Osteoblast (primary cell): Measurements from ENCODE around the gene SLC9A7. TPM values are rescaled to one million over a fixed set of nuclear protein-coding genes. Genes with fewer than 3 reads are reported as not detected.

Experiments used
- DNase-seq: peaks from one replicate; pipeline ENCODE4 v3.0.0; 2011; ENCODE audit warnings: low spot score, mixed read lengths; ENCODE audit not compliant: insufficient read length; ENCODE audit errors: missing footprints
- H2AFZ ChIP-seq: 2 replicates; pipeline ENCODE4 v1.6.0; 2011; ENCODE audit warnings: mild to moderate bottlenecking, low read length
- H3K27ac ChIP-seq: 2 replicates; pipeline ENCODE4 v1.5.1; 2011; ENCODE audit warnings: mild to moderate bottlenecking, low read depth, low read length, moderate library complexity
- H3K27me3 ChIP-seq: 2 replicates; pipeline ENCODE4 v1.6.0; 2012; ENCODE audit warnings: mild to moderate bottlenecking, control low read depth, inconsistent platforms, low read length, moderate library complexity; ENCODE audit not compliant: insufficient read depth
- H3K36me3 ChIP-seq: 2 replicates; pipeline ENCODE4 v1.5.1; 2011; ENCODE audit warnings: mild to moderate bottlenecking, low read length, control low read depth, moderate library complexity; ENCODE audit not compliant: insufficient read depth
- H3K4me1 ChIP-seq: 2 replicates; pipeline ENCODE4 v1.5.1; 2011; ENCODE audit warnings: mild to moderate bottlenecking, low read length, control low read depth, moderate library complexity; ENCODE audit not compliant: insufficient read depth
- H3K4me2 ChIP-seq: 2 replicates; pipeline ENCODE4 v1.6.0; 2011; ENCODE audit warnings: mild to moderate bottlenecking, low read length; ENCODE audit not compliant: insufficient read depth
- H3K4me3 ChIP-seq: fragments of 200-600 bp; sonication (generic); 3 replicates; pipeline ENCODE4 v1.5.1; 2012; ENCODE audit warnings: mild to moderate bottlenecking, low read length, inconsistent platforms; ENCODE audit not compliant: insufficient read depth
- H3K79me2 ChIP-seq: 2 replicates; pipeline ENCODE4 v1.6.0; 2012; ENCODE audit warnings: mild to moderate bottlenecking, low read length, control low read depth, inconsistent platforms; ENCODE audit not compliant: insufficient read depth
- H3K9me3 ChIP-seq: 2 replicates; pipeline ENCODE4 v1.5.1; 2011; ENCODE audit warnings: low read depth, low read length, control low read depth
- H4K20me1 ChIP-seq: 2 replicates; pipeline ENCODE4 v1.6.0; 2012; ENCODE audit warnings: mild to moderate bottlenecking, low read length, control low read depth; ENCODE audit not compliant: insufficient read depth
- total RNA-seq: library from RNA; depleted of rRNA; stranded (reverse); fragments of >200 nt; gene quantifications from 2 replicates; pipeline ENCODE4 v1.2.3, GENCODE V29; 2012
- TF ChIP-seq, protein P1 (sequence below): IDR thresholded peaks from 2 replicates; pipeline ENCODE4 v1.5.1; 2011; ENCODE audit warnings: mild to moderate bottlenecking, low read depth, low read length, moderate library complexity; ENCODE audit errors: extremely low read depth

The SLC9A7 gene
- total RNA-seq, 1 donor = 42.0 TPM

DNA sequence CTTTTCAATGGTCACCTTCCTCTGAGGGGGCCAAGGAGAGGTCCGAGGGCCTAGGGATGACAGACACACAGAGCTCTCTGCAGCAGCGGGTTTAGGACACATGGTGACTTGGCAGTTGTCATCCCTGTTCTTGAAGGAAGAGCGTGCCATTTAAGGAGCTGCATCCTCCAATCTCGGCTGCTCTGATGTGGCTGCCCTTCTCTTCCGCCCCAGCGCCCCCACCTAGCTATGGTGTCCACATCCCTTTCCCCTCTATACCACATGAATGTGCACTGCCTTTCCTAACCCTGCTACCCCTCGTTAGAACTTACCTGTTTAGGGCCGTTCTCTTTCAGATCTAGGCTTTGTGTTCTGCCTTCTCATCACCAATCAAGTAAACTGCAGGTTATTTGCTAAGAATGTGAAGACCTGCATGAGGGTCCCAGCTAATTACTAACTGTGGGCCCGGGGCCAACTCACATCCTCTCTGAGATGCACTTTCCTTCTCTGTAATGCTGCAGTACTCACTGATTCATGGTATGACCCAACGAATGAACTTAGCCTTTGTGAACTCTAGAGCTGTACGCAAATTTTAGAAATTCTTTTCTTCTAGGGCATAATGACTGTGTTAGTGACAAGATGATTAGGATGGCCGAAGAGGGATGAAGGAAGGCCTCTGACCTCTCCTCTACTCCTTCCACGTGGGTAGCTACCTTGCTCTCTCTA is 147.1 kb downstream of the SLC9A7 start:
- H3K36me3 ChIP-seq = peaks cover 5% of the 10 kb centered on the region
- no peaks in the 10 kb centered on the region for H3K4me1 ChIP-seq
- H3K27ac ChIP-seq = no peak overlapping the region
- no peak for DNase-seq
- no peaks in the 10 kb centered on the region for H3K27me3 ChIP-seq
- TF ChIP-seq, protein P1, sequence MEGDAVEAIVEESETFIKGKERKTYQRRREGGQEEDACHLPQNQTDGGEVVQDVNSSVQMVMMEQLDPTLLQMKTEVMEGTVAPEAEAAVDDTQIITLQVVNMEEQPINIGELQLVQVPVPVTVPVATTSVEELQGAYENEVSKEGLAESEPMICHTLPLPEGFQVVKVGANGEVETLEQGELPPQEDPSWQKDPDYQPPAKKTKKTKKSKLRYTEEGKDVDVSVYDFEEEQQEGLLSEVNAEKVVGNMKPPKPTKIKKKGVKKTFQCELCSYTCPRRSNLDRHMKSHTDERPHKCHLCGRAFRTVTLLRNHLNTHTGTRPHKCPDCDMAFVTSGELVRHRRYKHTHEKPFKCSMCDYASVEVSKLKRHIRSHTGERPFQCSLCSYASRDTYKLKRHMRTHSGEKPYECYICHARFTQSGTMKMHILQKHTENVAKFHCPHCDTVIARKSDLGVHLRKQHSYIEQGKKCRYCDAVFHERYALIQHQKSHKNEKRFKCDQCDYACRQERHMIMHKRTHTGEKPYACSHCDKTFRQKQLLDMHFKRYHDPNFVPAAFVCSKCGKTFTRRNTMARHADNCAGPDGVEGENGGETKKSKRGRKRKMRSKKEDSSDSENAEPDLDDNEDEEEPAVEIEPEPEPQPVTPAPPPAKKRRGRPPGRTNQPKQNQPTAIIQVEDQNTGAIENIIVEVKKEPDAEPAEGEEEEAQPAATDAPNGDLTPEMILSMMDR = no peak
- H2AFZ ChIP-seq = no peak overlapping the region
- H3K79me2 ChIP-seq = no peaks in the 10 kb centered on the region
- H3K9me3 ChIP-seq = no peaks in the 10 kb centered on the region
- no peaks in the 10 kb centered on the region for H4K20me1 ChIP-seq
- H3K4me3 ChIP-seq = no peak overlapping the region
- H3K4me2 ChIP-seq = no peak overlapping the region

DNA sequence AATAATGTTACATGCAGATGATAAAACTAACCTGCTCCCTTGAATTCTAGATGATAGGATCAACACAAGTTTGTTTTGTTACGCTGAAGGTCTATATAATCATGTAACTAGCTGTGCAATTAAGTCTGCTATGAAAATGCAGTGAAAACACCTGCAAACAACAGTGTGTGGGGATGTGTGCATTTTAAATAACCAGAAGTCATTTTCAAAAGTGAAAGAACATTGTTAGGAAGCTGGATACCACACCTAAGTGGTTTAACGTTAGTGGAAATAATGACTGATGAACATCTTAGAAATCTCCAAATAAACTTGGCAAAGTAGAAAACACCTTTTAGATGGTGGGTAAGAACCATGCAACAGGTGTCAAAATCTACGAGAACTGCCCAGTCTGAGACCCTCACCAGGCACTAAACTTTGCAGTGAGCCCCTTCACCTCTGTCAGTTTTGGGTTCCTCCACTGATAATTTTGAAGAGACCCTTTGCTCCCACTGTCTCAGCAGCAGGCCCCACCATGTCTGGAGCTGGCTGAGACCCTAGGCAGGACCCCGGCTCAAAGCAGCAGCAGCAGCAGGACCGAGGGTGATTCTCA is 148.8 kb downstream of the SLC9A7 start:
- Histone ChIP-seq H3K4me1 (no peaks in the 10 kb centered on the region), H4K20me1 (no peaks in the 10 kb centered on the region), H3K79me2 (no peaks in the 10 kb centered on the region), H3K9me3 (no peaks in the 10 kb centered on the region), H3K4me2 (no peak overlapping the region), H3K4me3 (no peak overlapping the region), H3K27me3 (peaks cover 2% of the 10 kb centered on the region), H2AFZ (no peak overlapping the region), H3K36me3 (peaks cover 9% of the 10 kb centered on the region), H3K27ac (no peak overlapping the region)
- TF ChIP-seq, protein P1 = no peak
- no peak for DNase-seq

DNA sequence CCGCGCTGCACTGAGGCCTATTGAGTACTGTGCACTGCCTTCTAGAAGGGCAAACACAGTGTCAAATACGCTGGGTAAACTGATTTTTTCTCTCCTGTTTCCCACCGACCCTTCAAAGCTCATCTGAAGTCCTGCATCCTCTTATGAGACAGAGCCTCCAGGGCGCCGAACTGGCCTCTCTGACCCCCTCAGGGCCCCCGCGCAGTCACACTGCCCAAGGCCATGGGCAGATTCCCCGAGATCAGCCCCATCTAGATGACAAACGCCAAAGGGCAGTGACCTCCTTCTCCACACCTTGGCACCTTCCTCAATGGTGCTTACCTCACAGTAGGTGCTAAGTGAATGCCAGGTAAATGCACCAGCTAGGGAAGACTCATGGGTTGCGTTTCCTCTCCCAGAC is 151.0 kb downstream of the SLC9A7 start:
- H3K4me2 ChIP-seq = no peak overlapping the region
- TF ChIP-seq, protein P1 = no peak
- no peaks in the 10 kb centered on the region for H3K4me1 ChIP-seq
- no peak overlapping the region for H3K4me3 ChIP-seq
- peaks cover 3% of the 10 kb centered on the region for H3K27me3 ChIP-seq
- H3K79me2 ChIP-seq = no peaks in the 10 kb centered on the region
- DNase-seq = no peak
- no peak overlapping the region for H2AFZ ChIP-seq
- H3K9me3 ChIP-seq = no peaks in the 10 kb centered on the region
- H3K27ac ChIP-seq = no peak overlapping the region
- H4K20me1 ChIP-seq = no peaks in the 10 kb centered on the region
- peaks cover 4% of the 10 kb centered on the region for H3K36me3 ChIP-seq

DNA sequence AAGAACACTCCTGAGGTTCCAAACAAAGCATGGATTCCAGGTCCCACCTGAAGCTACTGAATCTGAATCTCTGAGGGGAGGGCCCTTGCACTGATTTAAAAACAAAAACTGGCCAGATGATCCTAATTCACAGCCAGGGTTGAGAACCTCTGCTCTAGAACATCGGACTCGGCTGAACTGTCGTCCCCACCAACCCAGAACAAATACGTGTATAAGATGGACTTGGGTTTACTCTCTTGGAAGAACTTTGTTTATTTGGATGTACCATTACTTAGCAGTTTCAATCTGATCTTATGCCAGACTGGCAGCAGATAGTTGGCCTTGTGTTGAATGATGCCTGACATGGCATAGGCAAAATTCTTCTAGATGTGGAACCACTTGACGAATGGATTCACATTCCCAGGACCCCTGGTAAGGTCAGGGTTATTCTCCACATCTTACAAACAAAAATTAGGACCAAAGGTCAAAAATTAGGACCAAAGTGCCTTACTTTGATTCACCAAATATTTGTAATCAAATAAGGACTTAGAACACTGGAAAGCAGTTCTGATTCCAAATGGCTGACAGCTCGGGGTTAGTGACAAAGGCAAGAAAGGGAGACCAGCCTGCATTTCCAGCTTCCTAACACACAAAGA is 156.3 kb downstream of the SLC9A7 start:
- Histone ChIP-seq H4K20me1 (no peaks in the 10 kb centered on the region), H3K36me3 (peaks cover 8% of the 10 kb centered on the region), H3K27me3 (peaks cover 5% of the 10 kb centered on the region), H3K4me1 (no peaks in the 10 kb centered on the region), H3K27ac (no peak overlapping the region), H2AFZ (no peak overlapping the region), H3K79me2 (no peaks in the 10 kb centered on the region), H3K9me3 (no peaks in the 10 kb centered on the region), H3K4me2 (no peak overlapping the region), H3K4me3 (no peak overlapping the region)
- no peak for DNase-seq
- TF ChIP-seq, protein P1 = no peak
